Glomerular visceral epithelial cell (primary cell): Measurements from ENCODE around the gene DKK3.

Experiments used
- DNase-seq: peaks from one replicate; pipeline ENCODE4 v3.0.0-alpha.2; 2016; ENCODE audit errors: extremely low spot score

The DKK3 gene

GRCh38 chr11:11981840-11982239 is 26.6 kb downstream of the DKK3 start:
- no peak for DNase-seq

- DNase-seq = no peak
Measured at GRCh38 chr11:11981364-11981763, 27.1 kb downstream of the DKK3 start.

GRCh38 chr11:11980841-11981308 is 27.6 kb downstream of the DKK3 start:
- no peak for DNase-seq

- DNase-seq = no peak
Measured at GRCh38 chr11:11980200-11980599, 28.2 kb downstream of the DKK3 start.

GRCh38 chr11:11979488-11980117 is 28.8 kb downstream of the DKK3 start:
- DNase-seq = peak; percentile 38

GRCh38 chr11:11978792-11979487 is 29.5 kb downstream of the DKK3 start:
- peak; percentile 50 for DNase-seq

GRCh38 chr11:11978098-11978637 is 30.3 kb downstream of the DKK3 start:
- DNase-seq = no peak

GRCh38 chr11:11977206-11977938 is 31.1 kb downstream of the DKK3 start:
- DNase-seq = peak; percentile 92

- peak; percentile 37 for DNase-seq
Measured at GRCh38 chr11:11976481-11977127, 31.8 kb downstream of the DKK3 start.

GRCh38 chr11:11975201-11976092 is 33.0 kb downstream of the DKK3 start:
- no peak for DNase-seq

- DNase-seq = no peak
Measured at GRCh38 chr11:11973866-11974265, 34.6 kb downstream of the DKK3 start.

- no peak for DNase-seq
Measured at GRCh38 chr11:11973361-11973800, 35.0 kb downstream of the DKK3 start.

GRCh38 chr11:11972730-11973341 is 35.6 kb downstream of the DKK3 start:
- DNase-seq = no peak

GRCh38 chr11:11971906-11972547 is 36.4 kb downstream of the DKK3 start:
- DNase-seq = no peak

GRCh38 chr11:11970556-11970955 is 37.9 kb downstream of the DKK3 start:
- no peak for DNase-seq

GRCh38 chr11:11969380-11970215 is 38.8 kb downstream of the DKK3 start:
- DNase-seq = no peak

GRCh38 chr11:11968511-11969280 is 39.7 kb downstream of the DKK3 start:
- DNase-seq = no peak
